ENCODE results near the gene FN3K.
A peak's percentile ranks its signal among the peaks of the same experiment; 100 is the strongest.
"Not testable (repeated sequence)": the region's sequence is repeated elsewhere in the genome, so short reads cannot be mapped to it uniquely, and the experiment has no call there.

The FN3K gene

DNA sequence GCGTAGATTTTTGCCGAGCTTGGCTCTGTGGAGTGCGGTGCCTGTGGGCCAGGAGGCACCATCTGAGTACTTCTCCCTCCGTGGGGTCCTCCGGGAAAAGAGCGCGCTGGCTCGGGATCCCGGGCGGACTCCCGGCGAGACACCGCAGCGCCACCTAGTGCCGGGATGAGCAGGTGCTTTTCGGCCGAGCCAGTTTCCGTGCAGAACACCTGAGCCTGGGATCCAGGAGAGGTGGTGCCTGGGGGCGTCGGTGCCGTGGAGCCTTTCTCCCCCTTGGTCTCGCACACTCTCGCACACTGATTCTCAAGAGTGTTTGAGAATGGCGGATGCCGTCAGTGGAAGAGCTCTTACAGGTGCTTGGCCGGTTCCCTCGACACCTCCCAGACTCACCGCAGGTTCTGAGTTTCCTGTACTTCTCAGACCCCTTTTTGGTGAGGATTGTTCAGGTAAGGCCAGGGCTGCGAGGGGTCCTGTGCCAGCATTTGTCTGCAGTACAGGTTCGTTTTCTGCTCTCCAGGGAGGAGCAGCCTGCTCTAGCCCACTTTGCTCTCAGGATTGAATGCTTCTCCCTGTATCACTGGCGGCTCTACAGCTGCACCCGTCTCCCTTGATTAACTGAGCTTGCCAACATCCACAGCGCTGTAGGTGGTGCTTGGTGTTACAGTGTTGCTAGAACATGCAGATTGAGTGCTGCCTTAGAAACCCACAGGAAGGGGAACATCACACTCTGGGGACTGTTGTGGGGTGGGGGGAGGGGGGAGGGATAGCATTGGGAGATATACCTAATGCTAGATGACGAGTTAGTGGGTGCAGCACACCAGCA is 39.8 kb downstream of the FN3K start:
- DNase-seq, result peak; percentile 47 to 78 (median 54)

- no peak for DNase-seq
These were observed 41.0 kb downstream of the FN3K start for GRCh38 chr17:82776454-82776853.

- not testable (repeated sequence) for DNase-seq
These were observed 42.5 kb downstream of the FN3K start for GRCh38 chr17:82777778-82778375.

GRCh38 chr17:82779541-82779940 is 44.1 kb downstream of the FN3K start:
- DNase-seq, result no peak

DNA sequence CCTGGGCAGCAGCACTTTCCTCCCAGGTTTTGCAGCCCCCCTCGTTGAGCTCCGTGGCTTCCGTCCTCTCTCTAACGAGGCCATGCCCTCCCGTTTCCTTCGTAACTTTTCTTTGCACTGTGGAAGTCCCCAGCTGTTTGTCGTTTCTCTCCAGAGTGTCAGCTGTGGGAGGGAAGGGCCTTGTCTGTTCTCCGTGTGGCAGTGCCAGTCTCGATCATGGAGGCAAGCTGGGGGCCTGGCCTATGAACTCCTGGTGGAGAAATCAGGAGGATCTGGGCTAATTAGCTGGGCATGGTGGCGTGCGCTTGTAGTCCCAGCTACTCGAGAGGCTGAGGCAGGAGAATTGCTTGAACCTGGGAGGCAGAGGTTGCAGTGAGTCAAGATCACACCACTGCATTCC is 44.8 kb downstream of the FN3K start:
- no peak for DNase-seq

GRCh38 chr17:82780971-82781893 is 45.8 kb downstream of the FN3K start:
- DNase-seq, result no peak

GRCh38 chr17:82781894-82782274 is 46.5 kb downstream of the FN3K start:
- peak; percentile 82 to 92 (median 91) for DNase-seq

DNA sequence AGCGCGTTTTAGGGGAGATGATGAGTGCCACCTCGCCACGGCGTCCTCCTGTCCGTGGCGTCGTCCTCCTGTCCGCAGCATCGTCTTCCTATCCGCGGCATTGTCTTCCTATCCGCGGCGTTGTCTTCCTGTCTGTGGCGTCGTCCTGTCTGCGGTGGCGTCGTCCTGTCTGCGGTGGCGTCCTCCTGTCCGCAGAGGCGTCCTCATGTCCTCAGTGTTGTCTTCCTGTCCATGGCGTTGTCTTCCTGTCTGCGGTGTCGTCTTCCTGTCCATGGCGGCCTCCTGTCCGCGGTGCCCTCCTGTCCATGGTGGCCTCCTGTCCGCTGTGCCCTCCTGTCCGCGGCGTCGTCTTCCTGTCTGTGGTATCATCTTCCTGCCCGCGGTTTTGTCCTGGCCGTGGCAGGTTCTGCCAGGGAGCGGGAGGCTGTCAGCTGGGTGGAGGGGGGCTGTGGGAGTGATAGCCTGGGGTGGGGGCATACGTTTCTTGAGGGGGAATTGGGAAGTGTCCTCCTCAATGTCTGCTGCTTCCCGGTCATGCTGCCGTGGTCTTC is 47.3 kb downstream of the FN3K start:
- DNase-seq, result no peak

GRCh38 chr17:82783498-82783897 is 48.1 kb downstream of the FN3K start:
- DNase-seq, result no peak

- DNase-seq, result not testable (repeated sequence)
These were observed 50.2 kb downstream of the FN3K start for GRCh38 chr17:82785581-82785980.

GRCh38 chr17:82786427-82786826 is 51.0 kb downstream of the FN3K start:
- DNase-seq, result no peak

DNA sequence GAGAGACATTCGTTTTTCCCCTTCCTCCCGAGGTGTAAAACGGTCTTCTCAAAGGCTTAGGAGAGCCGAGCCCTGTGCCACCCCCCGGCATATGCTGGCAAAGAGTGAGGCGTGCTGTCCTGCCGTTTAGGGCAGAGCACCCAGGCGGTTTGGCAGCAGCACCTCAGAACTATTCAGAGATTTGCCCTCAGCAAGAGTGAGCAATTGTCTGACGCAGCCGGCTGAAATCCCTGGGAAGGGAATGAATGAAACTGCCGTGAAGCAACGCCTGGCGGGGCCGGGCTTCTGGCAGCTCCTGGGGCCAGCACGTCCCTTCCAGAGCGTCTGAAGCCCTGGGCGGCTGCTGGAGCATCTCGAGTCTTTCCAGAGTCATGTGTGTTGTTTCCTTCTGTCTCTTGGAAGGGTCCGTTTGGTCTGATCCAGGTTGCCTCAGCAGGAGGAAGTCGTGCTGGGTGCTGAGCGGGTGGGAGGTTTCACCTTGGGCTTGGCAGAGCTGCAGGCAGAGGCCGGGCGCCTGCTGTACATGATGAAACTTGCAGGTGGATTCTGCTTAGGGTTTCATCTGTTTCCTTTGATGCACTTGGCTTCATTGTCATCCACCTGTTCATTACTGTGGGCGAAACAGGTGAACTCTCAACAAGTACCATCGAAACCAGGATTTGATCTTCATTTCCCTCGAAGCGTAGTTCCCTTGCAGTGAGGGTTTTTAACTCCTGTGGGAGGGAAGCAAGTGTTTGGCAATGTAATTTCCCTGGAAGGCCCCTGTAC is 51.9 kb downstream of the FN3K start:
- DNase-seq, result no peak

- DNase-seq, result no peak
These were observed 53.0 kb downstream of the FN3K start for GRCh38 chr17:82788206-82789001.

DNA sequence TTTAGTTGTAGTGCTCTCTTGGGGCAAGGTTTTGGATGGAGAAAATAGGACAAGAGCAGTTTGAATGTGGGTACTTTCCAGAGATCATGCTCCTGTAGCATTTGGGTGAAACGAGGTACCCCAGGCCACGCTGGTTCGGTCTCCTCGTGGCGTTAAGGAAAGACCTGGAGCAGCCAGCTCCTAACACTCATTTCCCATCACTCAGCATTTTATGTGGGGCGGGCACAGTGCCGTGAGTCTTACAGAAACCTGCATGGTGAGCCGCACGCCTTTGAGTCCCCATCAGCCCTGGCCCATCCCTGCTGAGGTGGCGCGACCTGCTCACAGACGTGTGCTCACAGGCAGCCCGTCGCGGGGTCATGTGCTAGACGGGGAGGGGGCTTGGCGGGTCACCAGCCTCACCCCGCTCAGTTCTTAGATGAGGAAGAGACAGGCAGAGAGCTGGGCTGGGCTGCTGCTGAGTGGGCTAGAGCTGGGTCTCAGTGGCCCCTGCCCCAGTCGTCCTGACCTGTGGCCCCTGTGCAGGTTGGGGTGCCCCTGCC is 53.7 kb downstream of the FN3K start:
- no peak for DNase-seq

GRCh38 chr17:82789806-82790205 is 54.4 kb downstream of the FN3K start:
- DNase-seq, result no peak

DNA sequence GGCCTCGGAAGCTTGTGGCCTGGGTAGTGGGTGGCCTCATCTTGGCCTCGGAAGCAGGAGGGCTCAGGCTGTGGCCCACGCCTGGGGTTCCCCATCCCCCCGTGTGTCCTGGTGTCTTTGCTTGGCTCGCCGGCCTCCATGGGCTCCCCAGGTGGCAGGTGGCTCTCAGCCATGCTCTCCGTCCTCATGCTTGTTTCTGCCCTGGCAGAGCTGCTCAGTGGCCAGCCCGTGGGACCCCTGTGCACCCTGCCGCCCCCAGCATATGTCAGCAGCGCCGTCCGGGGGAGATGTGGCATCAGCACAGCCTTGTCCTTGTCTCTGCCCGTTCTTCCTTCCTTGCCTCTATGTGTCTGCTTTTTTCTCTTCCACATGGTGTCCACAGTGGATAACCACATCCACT is 55.0 kb downstream of the FN3K start:
- DNase-seq, result no peak

DNA sequence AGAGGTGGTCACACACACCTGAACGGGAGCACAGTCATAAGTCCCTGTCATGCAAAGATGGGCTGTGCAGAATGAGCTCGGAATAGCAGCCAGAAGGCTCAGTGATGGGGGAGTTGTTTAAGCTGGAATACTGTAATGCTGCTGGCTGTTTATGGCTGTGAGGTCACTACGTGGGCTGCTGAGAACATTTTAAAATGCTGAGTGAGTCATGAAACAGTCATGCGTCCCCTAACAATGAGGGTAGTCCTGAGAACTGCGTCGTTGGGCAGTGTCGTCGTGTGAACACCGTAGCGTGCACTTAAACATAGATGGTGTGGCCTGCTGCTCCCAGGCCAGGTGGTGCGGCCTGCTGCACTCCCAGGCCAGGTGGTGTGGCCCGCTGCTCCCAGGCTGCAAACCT is 56.1 kb downstream of the FN3K start:
- DNase-seq, result peak in 1 of 3 donors; percentile 9

GRCh38 chr17:82793974-82794630 is 58.7 kb downstream of the FN3K start:
- no peak for DNase-seq

- no peak for DNase-seq
These were observed 59.5 kb downstream of the FN3K start for GRCh38 chr17:82794781-82795482.

- DNase-seq, result no peak
These were observed 60.2 kb downstream of the FN3K start for GRCh38 chr17:82795615-82796014.
